Measurements from ENCODE around the gene PLEKHH2. TPM values are rescaled to one million over a fixed set of nuclear protein-coding genes. Genes with fewer than 3 reads are reported as not detected.

Gene PLEKHH2
- total RNA-seq, 1 donor from 2014 or later = 0.84 TPM

DNA sequence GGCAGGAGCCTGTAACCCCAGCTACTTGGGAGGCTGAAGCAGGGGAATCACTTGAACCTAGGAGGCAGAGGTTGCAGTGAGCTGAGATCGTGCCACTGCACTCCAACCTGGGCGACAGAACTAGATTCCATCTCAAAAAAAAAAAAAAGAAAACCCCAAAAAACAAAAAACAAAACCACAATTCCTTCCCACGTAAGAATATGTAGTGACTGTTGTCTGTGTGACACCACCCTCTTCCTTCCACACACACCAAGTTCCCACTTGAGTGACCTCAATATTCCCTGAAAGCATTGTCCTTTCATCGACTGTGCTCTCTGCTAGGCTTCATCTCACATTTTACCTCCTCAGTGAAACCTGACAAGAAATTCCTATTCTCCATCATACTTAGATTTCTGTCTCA is 32.4 kb upstream of the PLEKHH2 start:
- Mint-ChIP-seq H3K27me3 (ENCODE audit: low read depth, unreplicated experiment) (no peaks in the 10 kb centered on the region), H3K27ac (ENCODE audit: unreplicated experiment) (no peak overlapping the region), H3K4me3 (ENCODE audit: unreplicated experiment) (no peak overlapping the region), H3K36me3 (ENCODE audit: low read depth, unreplicated experiment) (no peaks in the 10 kb centered on the region), H3K9me3 (ENCODE audit: unreplicated experiment) (no peaks in the 10 kb centered on the region), H3K4me1 (ENCODE audit: low read depth, unreplicated experiment) (no peaks in the 10 kb centered on the region)
- Histone ChIP-seq H3K9ac (ENCODE audit: low read length) (no peak overlapping the region), H4K20me1 (ENCODE audit: insufficient read depth, low read length) (no peaks in the 10 kb centered on the region), H3K9me3 (ENCODE audit: insufficient read depth, low read depth, low read length) (no peaks in the 10 kb centered on the region), H3K4me3 (ENCODE audit: insufficient read depth, low read depth, low read length) (no peak overlapping the region), H3K4me2 (ENCODE audit: low read length) (no peak overlapping the region), H3K27me3 (ENCODE audit: insufficient read depth, low read length) (no peaks in the 10 kb centered on the region), H3K79me2 (ENCODE audit: insufficient read depth, low read length) (no peaks in the 10 kb centered on the region), H3K27ac (ENCODE audit: low read depth, low read length) (no peak overlapping the region), H3K36me3 (ENCODE audit: insufficient read depth, low read length) (no peaks in the 10 kb centered on the region), H3K4me1 (ENCODE audit: insufficient read depth, low read length) (no peaks in the 10 kb centered on the region), H2AFZ (ENCODE audit: low read depth, low read length) (no peak overlapping the region)
- FAIRE-seq = no peak
- TF ChIP-seq, protein P1, sequence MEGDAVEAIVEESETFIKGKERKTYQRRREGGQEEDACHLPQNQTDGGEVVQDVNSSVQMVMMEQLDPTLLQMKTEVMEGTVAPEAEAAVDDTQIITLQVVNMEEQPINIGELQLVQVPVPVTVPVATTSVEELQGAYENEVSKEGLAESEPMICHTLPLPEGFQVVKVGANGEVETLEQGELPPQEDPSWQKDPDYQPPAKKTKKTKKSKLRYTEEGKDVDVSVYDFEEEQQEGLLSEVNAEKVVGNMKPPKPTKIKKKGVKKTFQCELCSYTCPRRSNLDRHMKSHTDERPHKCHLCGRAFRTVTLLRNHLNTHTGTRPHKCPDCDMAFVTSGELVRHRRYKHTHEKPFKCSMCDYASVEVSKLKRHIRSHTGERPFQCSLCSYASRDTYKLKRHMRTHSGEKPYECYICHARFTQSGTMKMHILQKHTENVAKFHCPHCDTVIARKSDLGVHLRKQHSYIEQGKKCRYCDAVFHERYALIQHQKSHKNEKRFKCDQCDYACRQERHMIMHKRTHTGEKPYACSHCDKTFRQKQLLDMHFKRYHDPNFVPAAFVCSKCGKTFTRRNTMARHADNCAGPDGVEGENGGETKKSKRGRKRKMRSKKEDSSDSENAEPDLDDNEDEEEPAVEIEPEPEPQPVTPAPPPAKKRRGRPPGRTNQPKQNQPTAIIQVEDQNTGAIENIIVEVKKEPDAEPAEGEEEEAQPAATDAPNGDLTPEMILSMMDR (IDR thresholded peaks at IDR 0.05; ENCODE audit: insufficient read depth, low read depth, low read length) = no peak
- TF ChIP-seq EZH2 (IDR thresholded peaks at IDR 0.05; ENCODE audit: insufficient read depth, low read length) = no peak
- DNase-seq (ENCODE audit: low read depth) = no peak

DNA sequence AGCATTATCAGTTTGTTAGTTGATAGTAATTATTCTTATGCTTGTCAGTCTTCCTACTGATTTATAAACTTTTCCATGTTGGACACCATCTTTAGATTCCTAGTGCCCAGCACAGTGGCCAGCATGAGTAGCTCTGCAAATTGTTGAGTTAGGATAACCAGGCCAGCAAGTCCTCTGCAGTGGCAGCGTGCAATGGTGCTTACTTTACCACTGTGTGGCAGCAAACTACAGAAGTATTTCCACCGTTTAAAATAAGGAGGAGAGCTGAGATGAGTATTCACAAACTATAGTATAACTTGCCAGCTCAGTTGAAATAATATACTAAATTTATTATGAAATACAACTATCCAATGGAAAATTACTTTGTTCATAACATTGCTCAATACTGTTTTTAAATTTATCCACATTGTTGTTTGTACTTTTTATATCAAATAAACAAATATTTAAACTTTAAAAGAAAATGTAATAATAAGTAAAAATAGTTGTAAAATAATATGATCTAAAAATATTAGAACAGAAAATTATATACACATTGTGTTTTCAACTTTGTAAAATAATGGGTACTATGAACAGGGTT is 31.9 kb upstream of the PLEKHH2 start:
- no peak overlapping the region for H2AFZ ChIP-seq (ENCODE audit: low read depth, low read length)

DNA sequence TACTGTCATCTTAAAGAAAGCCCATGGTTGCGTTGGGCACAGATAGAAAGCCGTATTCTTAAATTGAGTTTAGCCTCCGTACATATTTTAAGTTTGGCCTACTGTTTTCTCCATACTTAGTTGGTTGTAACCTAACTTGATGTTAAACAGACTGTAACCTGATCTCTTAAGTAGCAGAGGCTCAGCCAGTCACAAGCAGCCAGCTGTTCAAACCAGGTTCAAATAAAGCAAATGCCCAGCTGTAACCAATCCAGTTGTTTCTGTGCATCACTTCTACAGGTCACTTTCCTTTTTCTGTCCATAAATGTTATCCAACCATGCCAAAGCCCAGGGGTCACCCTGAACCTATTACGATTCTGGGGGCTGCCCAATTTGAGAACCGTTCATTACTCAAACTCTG is 31.2 kb upstream of the PLEKHH2 start:
- Mint-ChIP-seq H3K27me3 (ENCODE audit: low read depth, unreplicated experiment) (no peaks in the 10 kb centered on the region), H3K4me1 (ENCODE audit: low read depth, unreplicated experiment) (no peaks in the 10 kb centered on the region), H3K9me3 (ENCODE audit: unreplicated experiment) (no peaks in the 10 kb centered on the region), H3K4me3 (ENCODE audit: unreplicated experiment) (no peak overlapping the region), H3K36me3 (ENCODE audit: low read depth, unreplicated experiment) (no peaks in the 10 kb centered on the region), H3K27ac (ENCODE audit: unreplicated experiment) (no peak overlapping the region)
- Histone ChIP-seq H3K9ac (ENCODE audit: low read length) (no peak overlapping the region), H4K20me1 (ENCODE audit: insufficient read depth, low read length) (no peaks in the 10 kb centered on the region), H3K4me1 (ENCODE audit: insufficient read depth, low read length) (no peaks in the 10 kb centered on the region), H3K4me2 (ENCODE audit: low read length) (no peak overlapping the region), H3K27me3 (ENCODE audit: insufficient read depth, low read length) (no peaks in the 10 kb centered on the region), H3K79me2 (ENCODE audit: insufficient read depth, low read length) (no peaks in the 10 kb centered on the region), H3K27ac (ENCODE audit: low read depth, low read length) (no peak overlapping the region), H3K9me3 (ENCODE audit: insufficient read depth, low read depth, low read length) (no peaks in the 10 kb centered on the region), H3K36me3 (ENCODE audit: insufficient read depth, low read length) (no peaks in the 10 kb centered on the region), H3K4me3 (ENCODE audit: insufficient read depth, low read depth, low read length) (no peak overlapping the region), H2AFZ (ENCODE audit: low read depth, low read length) (peak overlapping the region; percentile 10)
- no peak for FAIRE-seq
- no peak for DNase-seq (ENCODE audit: low read depth)
- TF ChIP-seq, protein P1 (IDR thresholded peaks at IDR 0.05; ENCODE audit: insufficient read depth, low read depth, low read length) = no peak
- TF ChIP-seq EZH2 (IDR thresholded peaks at IDR 0.05; ENCODE audit: insufficient read depth, low read length) = no peak

More for the DNA sequence above, 31.9 kb upstream of the PLEKHH2 start:
- no peaks in the 10 kb centered on the region for H3K27me3 ChIP-seq (ENCODE audit: insufficient read depth, low read length)
- no peaks in the 10 kb centered on the region for H3K4me1 ChIP-seq (ENCODE audit: insufficient read depth, low read length)
- Mint-ChIP-seq H3K4me1 (ENCODE audit: low read depth, unreplicated experiment) (no peaks in the 10 kb centered on the region), H3K4me3 (ENCODE audit: unreplicated experiment) (no peak overlapping the region), H3K27ac (ENCODE audit: unreplicated experiment) (no peak overlapping the region), H3K9me3 (ENCODE audit: unreplicated experiment) (no peaks in the 10 kb centered on the region), H3K27me3 (ENCODE audit: low read depth, unreplicated experiment) (no peaks in the 10 kb centered on the region), H3K36me3 (ENCODE audit: low read depth, unreplicated experiment) (no peaks in the 10 kb centered on the region)
- no peak overlapping the region for H3K4me3 ChIP-seq (ENCODE audit: insufficient read depth, low read depth, low read length)
- no peaks in the 10 kb centered on the region for H4K20me1 ChIP-seq (ENCODE audit: insufficient read depth, low read length)
- no peak overlapping the region for H3K27ac ChIP-seq (ENCODE audit: low read depth, low read length)
- H3K9me3 ChIP-seq (ENCODE audit: insufficient read depth, low read depth, low read length) = no peaks in the 10 kb centered on the region
- peak; percentile 39 for DNase-seq (ENCODE audit: low read depth)
- H3K79me2 ChIP-seq (ENCODE audit: insufficient read depth, low read length) = no peaks in the 10 kb centered on the region
- H3K9ac ChIP-seq (ENCODE audit: low read length) = no peak overlapping the region
- FAIRE-seq = peak; percentile 60
- H3K36me3 ChIP-seq (ENCODE audit: insufficient read depth, low read length) = no peaks in the 10 kb centered on the region
- no peak for TF ChIP-seq EZH2 (IDR thresholded peaks at IDR 0.05; ENCODE audit: insufficient read depth, low read length)
- TF ChIP-seq, protein P1 (IDR thresholded peaks at IDR 0.05; ENCODE audit: insufficient read depth, low read depth, low read length) = peak; percentile 72
- H3K4me2 ChIP-seq (ENCODE audit: low read length) = no peak overlapping the region

Measured in astrocyte (in vitro differentiated cells and primary cell).